IPS-NIHi7 (cell line): Measurements from ENCODE around the gene TMEFF2.

Experiments
- DNase-seq: peaks from one replicate; pipeline ENCODE4 v3.0.0; 2012; ENCODE audit warnings: mixed read lengths; ENCODE audit errors: extremely low spot score

The TMEFF2 gene

DNA sequence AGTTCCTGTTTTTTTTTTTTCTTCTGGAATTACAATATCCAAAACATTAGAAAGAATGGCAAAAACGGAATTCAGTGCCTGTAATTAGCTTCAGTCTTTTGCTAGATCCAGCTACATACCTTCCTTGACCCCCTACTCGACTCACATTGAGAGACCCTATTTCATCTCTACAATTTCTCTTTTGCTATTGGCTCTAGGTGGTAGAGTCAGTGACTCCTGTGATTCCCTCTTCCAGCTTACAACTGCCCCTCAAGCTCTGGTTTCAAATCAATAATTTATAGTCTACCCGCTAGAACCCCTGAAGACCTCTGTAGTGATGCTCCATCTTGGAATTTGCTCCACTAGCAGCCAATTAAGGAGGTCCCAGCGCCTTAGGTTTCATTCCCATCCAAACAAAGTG is 125.8 kb downstream of the TMEFF2 start:
- no peak for DNase-seq

- no peak for DNase-seq
Measured at GRCh38 chr2:192067631-192068030, 127.1 kb downstream of the TMEFF2 start.

- no peak for DNase-seq
Measured at GRCh38 chr2:192064459-192064858, 130.3 kb downstream of the TMEFF2 start.

GRCh38 chr2:192060161-192060560 is 134.6 kb downstream of the TMEFF2 start:
- DNase-seq = no peak

GRCh38 chr2:192059266-192059665 is 135.5 kb downstream of the TMEFF2 start:
- DNase-seq = no peak

DNA sequence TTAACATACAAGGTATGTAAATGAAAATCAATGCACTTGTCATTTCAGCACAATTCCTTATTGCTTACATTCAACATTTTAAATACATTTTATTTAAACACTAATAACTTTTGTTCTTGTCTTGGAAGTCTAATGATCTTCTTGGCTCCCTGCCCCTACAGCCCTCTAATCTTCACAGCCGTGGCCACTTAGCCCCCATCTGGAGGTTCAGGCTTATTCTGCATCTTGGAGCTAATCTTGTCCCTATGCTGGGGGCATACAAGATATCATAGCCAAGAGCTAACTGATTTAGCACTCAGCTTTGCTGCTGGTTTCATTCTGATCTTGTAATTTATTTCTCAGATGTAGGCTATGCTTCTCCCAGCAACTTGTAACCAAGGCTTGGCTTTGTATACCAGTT is 140.8 kb downstream of the TMEFF2 start:
- no peak for DNase-seq

DNA sequence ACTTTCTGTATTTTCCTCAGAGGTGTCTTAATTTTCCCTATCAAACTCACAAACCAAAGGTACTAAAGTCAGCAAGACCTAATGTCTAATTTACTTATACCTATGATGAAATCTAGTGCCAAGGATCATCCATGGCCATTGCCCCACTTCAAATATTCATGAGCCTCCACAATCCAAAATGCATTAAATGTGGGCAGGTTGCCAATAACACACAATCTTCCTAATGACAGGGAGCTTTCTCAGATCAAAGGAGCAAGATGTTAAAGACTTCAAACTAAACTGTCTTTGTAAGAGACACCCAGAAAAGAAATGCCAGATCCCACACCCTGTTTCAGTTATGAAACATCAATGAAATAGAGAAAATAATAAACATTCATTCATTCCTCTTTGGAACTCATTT is 143.2 kb downstream of the TMEFF2 start:
- DNase-seq = no peak

- DNase-seq = no peak
Measured at GRCh38 chr2:192049362-192049761, 145.4 kb downstream of the TMEFF2 start.

DNA sequence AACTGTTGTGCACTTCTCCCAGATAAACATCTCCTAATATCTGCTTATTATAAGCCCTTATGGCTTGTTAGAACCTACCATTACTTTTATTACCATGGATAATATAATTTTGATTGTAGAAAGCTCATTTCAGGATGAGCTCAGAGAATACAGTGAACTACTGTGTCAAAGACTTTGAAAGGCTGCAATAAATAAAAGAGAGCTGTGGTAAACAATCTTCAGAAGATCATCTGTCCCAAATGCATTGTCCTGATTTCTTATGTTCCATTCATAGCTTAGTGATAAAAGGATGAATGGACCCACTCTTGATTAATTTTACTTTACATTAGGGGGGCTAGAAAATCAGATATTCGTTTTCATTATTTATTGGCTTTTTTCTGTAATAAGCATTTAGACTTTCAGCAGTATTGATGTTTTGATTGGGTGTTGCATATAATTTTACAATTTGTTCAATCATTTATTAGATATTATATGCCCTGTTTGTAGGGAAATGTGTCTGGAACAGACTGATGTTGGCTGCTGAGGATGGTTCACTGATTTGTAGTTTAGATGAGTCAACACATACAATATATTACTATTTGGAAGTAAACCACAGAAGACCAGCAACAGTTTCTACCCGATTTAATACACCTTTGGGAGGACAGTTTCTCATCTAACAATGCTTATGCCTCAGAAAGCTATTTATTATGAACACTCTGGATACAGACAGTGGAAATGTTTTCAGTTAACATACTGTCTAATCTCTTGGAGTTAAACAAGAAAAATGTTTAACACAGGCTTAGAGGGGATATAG is 147.2 kb downstream of the TMEFF2 start:
- no peak for DNase-seq

DNA sequence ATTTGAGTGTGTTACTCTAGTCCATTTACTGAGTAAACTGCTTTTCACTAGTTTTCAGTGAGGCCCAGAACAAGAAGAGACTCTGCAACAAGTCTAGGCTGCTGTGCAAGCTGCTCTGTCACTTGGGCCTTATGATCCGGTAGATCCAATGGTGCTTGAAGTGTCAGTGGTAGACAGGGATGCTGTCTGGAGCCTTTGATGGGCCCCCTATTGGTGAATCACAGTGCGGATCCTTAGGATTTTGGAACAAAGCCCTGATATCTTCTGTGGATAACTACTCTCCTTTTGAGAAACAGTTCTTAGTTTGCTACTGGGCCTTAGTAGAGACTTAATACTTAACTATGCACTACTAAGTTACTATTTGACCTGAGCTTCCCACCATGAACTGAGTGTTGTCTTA is 150.2 kb downstream of the TMEFF2 start:
- DNase-seq = no peak

DNA sequence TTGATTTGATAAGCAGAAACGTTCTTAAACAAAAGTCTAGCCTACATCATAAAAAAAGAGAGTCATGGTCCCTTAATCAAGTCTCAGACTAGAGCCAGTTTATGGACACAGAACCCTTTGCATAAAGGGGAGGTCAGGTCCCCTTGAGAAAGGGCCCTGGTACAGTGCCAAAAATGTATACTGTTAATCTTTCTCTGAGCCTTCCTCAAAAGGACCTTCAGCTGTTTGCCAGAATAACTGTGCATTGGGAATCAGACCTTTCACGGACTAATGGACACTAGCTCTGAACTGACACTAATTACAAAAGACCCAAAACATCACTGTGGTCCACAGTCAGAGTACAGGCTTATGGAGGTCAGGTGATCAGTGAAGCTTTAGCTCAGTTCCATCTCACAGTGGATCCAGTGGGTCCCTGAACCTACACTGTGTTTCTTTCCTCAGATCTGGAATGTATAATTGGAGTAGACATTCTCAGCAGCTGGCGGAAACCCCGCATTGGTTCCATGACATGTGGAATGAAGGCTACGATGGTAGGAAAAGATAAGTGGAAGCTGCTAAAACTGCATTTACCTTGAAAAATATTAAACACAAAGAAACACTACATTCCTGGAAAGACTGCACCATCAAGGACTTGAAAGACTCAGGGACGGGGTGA is 151.4 kb downstream of the TMEFF2 start:
- DNase-seq = no peak

DNA sequence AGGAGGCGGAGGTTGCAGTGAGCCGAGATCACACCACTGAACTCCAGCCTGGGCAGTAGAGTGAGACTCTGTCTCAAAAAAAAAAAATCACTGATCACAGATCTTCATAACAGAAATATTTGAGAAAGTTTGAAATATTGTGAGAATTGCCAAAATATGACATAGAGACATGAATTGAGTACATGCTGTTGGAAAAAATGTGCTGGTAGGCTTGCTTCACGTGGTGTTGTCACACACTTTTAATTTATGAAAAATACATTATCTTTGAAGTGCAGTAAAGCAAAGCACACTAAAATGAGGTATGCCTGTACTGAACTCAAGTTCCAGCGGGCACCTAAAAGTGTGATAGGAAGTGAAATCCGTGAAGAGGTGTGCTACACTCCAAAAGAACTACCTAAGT is 152.6 kb downstream of the TMEFF2 start:
- DNase-seq = no peak

DNA sequence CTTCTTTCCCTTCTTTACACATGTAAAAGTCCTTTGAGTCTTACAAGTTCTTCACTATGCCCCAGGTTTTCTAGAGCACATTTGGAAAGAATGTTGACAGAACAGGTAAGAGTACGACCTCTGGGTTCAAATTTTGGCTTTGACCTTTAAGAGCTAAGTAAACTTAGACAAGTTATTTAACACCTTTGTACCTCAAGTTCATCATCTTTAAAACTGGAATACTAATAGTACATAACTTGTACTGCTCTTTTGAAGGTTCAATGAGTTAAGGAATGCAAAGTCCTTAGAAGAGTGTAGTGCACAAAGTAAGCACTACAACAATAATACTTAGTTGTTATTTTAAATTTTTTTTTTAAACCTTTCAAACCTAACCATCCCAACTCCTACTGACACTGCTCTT is 156.6 kb downstream of the TMEFF2 start:
- DNase-seq = no peak

- no peak for DNase-seq
Measured at GRCh38 chr2:192035731-192036442, 158.8 kb downstream of the TMEFF2 start.

- DNase-seq = no peak
Measured at GRCh38 chr2:192030856-192031255, 163.9 kb downstream of the TMEFF2 start.

GRCh38 chr2:192030289-192030688 is 164.4 kb downstream of the TMEFF2 start:
- no peak for DNase-seq

DNA sequence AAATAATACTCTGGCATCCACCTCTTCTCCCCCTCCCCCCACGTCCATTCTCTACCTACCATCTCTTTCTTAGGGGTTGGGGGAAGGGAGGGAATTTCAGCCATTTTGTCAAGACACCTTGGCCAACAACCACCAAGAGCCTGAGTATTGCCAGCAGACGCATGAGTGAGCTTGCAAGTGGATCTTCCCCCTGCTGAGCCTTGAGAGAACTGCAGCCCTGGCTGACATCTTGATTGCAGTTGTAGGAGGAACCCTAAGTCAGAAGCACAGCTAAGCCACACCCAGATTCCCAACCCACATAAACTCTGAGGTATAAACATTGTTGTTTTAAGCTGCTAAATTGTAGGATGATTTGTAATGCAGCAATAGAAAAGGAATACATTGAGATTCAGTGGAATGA is 165.6 kb downstream of the TMEFF2 start:
- DNase-seq = peak; percentile 50

DNA sequence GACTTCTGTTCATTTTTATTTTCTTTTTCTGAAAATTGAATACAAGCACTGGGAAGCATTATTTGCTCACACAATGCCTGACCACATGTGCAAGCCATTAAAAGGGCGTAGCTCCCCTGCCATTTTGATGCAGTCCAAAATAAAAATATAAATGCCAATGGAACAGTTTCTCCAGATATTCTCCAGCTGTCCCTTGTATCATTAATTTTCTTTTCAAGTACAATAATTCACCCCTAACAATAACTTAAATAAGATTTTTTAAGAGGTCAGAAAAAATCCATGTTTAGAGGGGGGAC is 168.0 kb downstream of the TMEFF2 start:
- DNase-seq = no peak

GRCh38 chr2:192026059-192026824 is 168.5 kb downstream of the TMEFF2 start:
- no peak for DNase-seq

GRCh38 chr2:192025637-192026036 is 169.1 kb downstream of the TMEFF2 start:
- DNase-seq = peak; percentile 11

DNA sequence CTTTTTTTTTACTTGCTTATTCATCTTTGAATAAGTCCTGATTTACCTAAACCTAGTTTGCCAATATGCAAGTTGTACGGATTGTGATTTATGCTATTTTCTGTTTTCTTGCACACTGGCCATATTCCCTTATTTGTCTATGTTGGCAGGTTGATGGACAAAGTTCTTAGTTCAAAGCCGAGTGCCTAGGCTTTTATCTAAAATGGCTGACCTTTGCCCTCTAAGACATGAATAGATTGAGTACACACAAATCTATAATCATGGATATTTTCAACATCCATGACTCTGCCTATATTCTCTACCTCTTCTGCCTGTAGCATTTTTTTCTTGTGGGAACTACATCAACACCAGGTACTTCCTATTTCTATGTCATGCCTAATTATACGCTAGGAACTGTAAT is 171.7 kb downstream of the TMEFF2 start:
- no peak for DNase-seq

- DNase-seq = no peak
Measured at GRCh38 chr2:192017844-192018243, 176.9 kb downstream of the TMEFF2 start.
